Neural crest cell (in vitro differentiated cells): ENCODE results near the gene ZNF648. TPM values are rescaled to one million over a fixed set of nuclear protein-coding genes. Genes with fewer than 3 reads are reported as not detected.
A peak's percentile ranks its signal among the peaks of the same experiment; 100 is the strongest.

ENCODE experiments used
- DNase-seq: peaks from one replicate; pipeline ENCODE4 v3.0.0; 2021; ENCODE audit warnings: low read depth, mixed read lengths, low spot score
- H3K27ac Mint-ChIP-seq: one replicate; pipeline ENCODE4 v1.8.0; 2021; ENCODE audit warnings: mild to moderate bottlenecking, mixed read lengths; ENCODE audit not compliant: unreplicated experiment
- H3K27me3 Mint-ChIP-seq: 2 replicates; pipeline ENCODE4 v1.8.0; 2021; ENCODE audit warnings: low read depth, mild to moderate bottlenecking, mixed read lengths
- H3K36me3 Mint-ChIP-seq: 2 replicates; pipeline ENCODE4 v1.8.0; 2021; ENCODE audit warnings: low read depth, mild to moderate bottlenecking, mixed read lengths
- H3K4me1 Mint-ChIP-seq: 2 replicates; pipeline ENCODE4 v1.8.0; 2021; ENCODE audit warnings: mixed read lengths
- H3K4me3 Mint-ChIP-seq: one replicate; pipeline ENCODE4 v1.8.0; 2021; ENCODE audit warnings: mild to moderate bottlenecking, mixed read lengths
- H3K9me3 Mint-ChIP-seq: 2 replicates; pipeline ENCODE4 v1.8.0; 2021; ENCODE audit warnings: mixed read lengths
- long read RNA-seq: library from polyadenylated mRNA; unstranded; transcript quantifications from one replicate; pipeline ENCODE4 v2.0.0, GENCODE V29; 2020
- total RNA-seq: library from RNA; stranded (reverse); gene quantifications from 2 replicates; pipeline ENCODE4 v1.2.1, GENCODE V29; 2021
- TF ChIP-seq, protein P1 (sequence below): fragments of 200-600 bp; sonication (generic); conservative IDR thresholded peaks from 2 replicates; pipeline ENCODE4 v1.5.0; 2021; ENCODE audit warnings: antibody characterized with exemption, mild to moderate bottlenecking

ZNF648 gene, protein sequence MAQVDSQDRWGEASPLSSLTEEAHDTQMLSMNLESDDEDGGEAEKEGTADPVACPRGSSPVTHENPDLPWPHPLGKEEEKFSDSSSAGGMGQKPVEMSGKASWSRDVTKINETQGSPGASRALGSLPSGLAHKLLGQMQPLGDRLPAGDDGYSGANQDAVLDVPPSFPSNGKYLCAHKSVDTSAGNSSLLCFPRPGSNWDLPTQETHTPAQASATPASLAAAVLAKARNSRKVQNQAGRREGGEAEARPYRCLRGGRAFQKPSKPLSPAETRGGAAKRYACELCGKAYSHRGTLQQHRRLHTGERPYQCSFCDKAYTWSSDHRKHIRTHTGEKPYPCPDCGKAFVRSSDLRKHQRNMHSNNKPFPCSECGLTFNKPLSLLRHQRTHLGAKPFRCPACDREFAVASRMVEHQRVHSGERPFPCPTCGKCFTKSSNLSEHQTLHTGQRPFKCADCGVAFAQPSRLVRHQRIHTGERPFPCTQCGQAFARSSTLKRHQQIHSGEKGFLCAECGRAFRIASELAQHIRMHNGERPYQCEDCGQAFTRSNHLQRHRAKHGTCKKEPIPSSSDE
- 0.61 and 0.77 TPM in 2 replicates for total RNA-seq
- long read RNA-seq, partial matches to known transcripts = 0 of 1 reads
- long read RNA-seq, other reads (novel, unspliced or antisense) = 0 of 1 reads

DNA sequence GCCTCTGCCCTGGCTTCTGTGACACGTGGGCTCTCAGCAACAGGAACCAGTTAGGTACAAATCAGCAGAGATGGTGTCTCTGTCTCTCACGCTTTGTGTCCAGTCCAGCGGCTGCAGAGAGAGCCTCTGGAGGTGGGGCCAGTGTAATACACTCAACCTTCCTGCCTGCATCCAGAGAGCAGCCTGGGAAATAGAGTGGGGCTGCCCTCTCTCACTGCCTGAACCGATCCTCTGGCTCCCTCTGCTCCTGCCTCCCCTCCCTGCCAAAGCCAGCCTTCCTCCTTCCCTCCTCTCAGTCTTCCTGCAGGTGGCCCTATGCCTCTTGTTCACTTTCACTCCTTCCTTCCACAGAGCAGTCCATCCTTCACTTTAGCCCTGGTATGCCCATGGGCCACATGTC, at the start of gene ZNF648:
TSS of gene ZNF648 (minus strand) at position 119 of the 400 bp plus-strand sequence. CDS start 3,702 bp downstream, outside the sequence.
- H3K36me3 Mint-ChIP-seq = no peaks in the 10 kb centered on the region
- DNase-seq = no peak
- TF ChIP-seq, protein P1, sequence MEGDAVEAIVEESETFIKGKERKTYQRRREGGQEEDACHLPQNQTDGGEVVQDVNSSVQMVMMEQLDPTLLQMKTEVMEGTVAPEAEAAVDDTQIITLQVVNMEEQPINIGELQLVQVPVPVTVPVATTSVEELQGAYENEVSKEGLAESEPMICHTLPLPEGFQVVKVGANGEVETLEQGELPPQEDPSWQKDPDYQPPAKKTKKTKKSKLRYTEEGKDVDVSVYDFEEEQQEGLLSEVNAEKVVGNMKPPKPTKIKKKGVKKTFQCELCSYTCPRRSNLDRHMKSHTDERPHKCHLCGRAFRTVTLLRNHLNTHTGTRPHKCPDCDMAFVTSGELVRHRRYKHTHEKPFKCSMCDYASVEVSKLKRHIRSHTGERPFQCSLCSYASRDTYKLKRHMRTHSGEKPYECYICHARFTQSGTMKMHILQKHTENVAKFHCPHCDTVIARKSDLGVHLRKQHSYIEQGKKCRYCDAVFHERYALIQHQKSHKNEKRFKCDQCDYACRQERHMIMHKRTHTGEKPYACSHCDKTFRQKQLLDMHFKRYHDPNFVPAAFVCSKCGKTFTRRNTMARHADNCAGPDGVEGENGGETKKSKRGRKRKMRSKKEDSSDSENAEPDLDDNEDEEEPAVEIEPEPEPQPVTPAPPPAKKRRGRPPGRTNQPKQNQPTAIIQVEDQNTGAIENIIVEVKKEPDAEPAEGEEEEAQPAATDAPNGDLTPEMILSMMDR = no peak
- no peak within 1 kb of the TSS for H3K4me3 Mint-ChIP-seq
- peak within 1 kb of the TSS; percentile 78 for H3K27ac Mint-ChIP-seq
- H3K4me1 Mint-ChIP-seq = peaks cover 26% of the 10 kb centered on the region
- H3K9me3 Mint-ChIP-seq = peaks cover 7% of the 10 kb centered on the region
- peaks cover 3% of the 10 kb centered on the region for H3K27me3 Mint-ChIP-seq

DNA sequence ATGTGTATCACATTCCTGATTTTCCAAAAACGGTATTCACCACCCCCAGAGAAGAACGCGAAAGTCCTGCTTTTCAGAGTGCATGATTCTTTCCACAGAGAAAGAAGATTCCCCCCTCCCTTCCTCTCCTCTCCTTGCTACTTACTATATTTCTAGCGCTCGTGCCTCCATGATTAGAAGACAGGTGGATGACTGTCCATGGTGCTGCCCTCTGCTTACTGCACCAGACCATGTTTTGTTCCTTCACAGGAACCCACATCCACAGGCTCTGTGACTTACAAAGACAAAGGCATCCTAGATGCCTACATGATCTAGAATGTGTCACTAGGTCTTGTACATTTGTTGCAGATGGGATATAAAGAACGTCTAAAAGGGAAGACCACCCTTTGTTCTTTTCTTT, 49.1 kb upstream of the ZNF648 start:
- no peak for DNase-seq
- Mint-ChIP-seq H3K27ac (no peak overlapping the region), H3K36me3 (no peaks in the 10 kb centered on the region), H3K4me3 (no peak overlapping the region), H3K27me3 (no peaks in the 10 kb centered on the region), H3K4me1 (peaks cover 23% of the 10 kb centered on the region), H3K9me3 (peaks cover 6% of the 10 kb centered on the region)
- TF ChIP-seq, protein P1 = no peak

DNA sequence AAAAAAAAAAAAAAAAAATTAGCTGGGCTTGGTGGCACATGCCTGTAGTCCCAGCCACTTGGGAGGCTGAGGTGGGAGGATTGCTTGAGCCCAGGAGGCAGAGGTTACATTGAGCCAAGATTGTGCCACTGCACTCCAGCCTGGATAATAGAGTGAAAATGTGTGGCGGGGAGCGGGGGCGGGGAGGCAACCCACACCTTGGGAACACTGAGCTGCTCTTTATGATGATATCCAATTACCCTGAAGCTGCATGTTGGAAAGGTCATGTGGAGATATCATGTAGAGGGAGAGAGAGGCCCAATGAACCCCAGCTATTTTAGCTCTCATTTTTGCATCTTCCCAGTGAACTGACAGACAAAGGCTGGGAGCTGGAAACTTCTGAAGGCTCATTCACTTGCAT, 48.3 kb upstream of the ZNF648 start:
- H3K4me1 Mint-ChIP-seq = peaks cover 17% of the 10 kb centered on the region
- no peaks in the 10 kb centered on the region for H3K36me3 Mint-ChIP-seq

DNA sequence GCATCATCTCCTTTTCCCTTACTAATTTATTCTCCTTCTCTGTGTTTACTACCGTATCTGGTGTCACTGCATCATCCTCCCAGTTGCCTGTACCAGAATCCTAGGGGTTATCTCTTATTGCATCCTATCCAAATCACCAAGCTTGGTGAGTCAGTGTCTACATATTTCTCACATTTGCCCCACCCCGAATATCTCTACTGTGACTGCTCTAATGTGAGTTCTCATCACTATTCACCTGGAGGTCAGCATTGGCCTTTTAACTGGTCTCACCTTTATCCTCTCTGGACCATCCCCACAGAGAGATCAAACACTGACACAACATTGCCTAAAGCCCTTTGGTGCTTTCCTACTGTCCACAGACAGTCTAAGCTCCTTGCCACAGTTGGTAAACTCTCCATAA, 45.7 kb upstream of the ZNF648 start:
- Mint-ChIP-seq H3K9me3 (peaks cover 6% of the 10 kb centered on the region), H3K4me3 (no peak overlapping the region), H3K36me3 (no peaks in the 10 kb centered on the region), H3K27me3 (no peaks in the 10 kb centered on the region), H3K4me1 (peaks cover under 1% of the 10 kb centered on the region), H3K27ac (no peak overlapping the region)
- DNase-seq = no peak
- TF ChIP-seq, protein P1 = no peak

More for the DNA sequence above, 48.3 kb upstream of the ZNF648 start:
- TF ChIP-seq, protein P1 = no peak
- Mint-ChIP-seq H3K27ac (no peak overlapping the region), H3K4me3 (no peak overlapping the region), H3K9me3 (peaks cover 6% of the 10 kb centered on the region), H3K27me3 (no peaks in the 10 kb centered on the region)
- DNase-seq = no peak

DNA sequence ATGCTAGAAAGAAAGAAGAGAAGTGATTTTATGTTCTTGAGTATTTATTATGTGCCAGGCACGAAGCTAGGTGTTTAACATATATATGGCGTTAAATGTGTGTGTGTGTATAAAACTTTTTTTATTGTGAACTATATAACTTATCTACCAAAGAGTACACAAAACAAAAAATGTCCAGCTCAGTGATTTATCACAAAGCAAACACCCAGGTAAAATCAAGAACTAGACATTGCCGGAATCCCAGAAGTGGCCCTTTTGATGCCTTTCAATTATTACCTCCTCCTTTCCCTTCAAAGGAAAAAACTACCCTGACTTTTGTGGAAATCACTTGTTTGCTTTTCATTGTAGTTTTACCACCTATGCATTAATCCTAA, 40.5 kb upstream of the ZNF648 start:
- no peak overlapping the region for H3K27ac Mint-ChIP-seq

More for the DNA sequence above, 40.5 kb upstream of the ZNF648 start:
- Mint-ChIP-seq H3K4me1 (peaks cover 12% of the 10 kb centered on the region), H3K4me3 (no peak overlapping the region), H3K9me3 (peaks cover 4% of the 10 kb centered on the region), H3K27me3 (no peaks in the 10 kb centered on the region), H3K36me3 (peaks cover 3% of the 10 kb centered on the region)
- DNase-seq = no peak
- TF ChIP-seq, protein P1 = no peak
